Measurements from ENCODE around the gene SHD. TPM values are rescaled to one million over a fixed set of nuclear protein-coding genes. Genes with fewer than 3 reads are reported as not detected.

Gene SHD
- total RNA-seq, 1 donor from 2014 or later: not detected

- no peaks in the 10 kb centered on the region for H3K27me3 Mint-ChIP-seq (ENCODE audit: unreplicated experiment)
- H3K36me3 Mint-ChIP-seq (ENCODE audit: unreplicated experiment): peaks cover 15% of the 10 kb centered on the region
- no peaks in the 10 kb centered on the region for H3K4me1 Mint-ChIP-seq (ENCODE audit: unreplicated experiment)
- H3K27ac Mint-ChIP-seq (ENCODE audit: unreplicated experiment): no peak overlapping the region
- no peaks in the 10 kb centered on the region for H3K9me3 Mint-ChIP-seq (ENCODE audit: unreplicated experiment)
- TF ChIP-seq CTCF (IDR thresholded peaks at IDR 0.05): no peak
- DNase-seq (ENCODE audit: extremely low spot score, unreplicated experiment): no peak
- H3K4me3 Mint-ChIP-seq (ENCODE audit: unreplicated experiment): no peak overlapping the region
Observed at GRCh38 chr19:4264812-4265211, 14.3 kb upstream of the SHD start.

GRCh38 chr19:4266253-4267000 is 12.6 kb upstream of the SHD start:
- Mint-ChIP-seq H3K27me3 (ENCODE audit: unreplicated experiment) (no peaks in the 10 kb centered on the region), H3K4me3 (ENCODE audit: unreplicated experiment) (no peak overlapping the region), H3K27ac (ENCODE audit: unreplicated experiment) (no peak overlapping the region), H3K4me1 (ENCODE audit: unreplicated experiment) (no peaks in the 10 kb centered on the region), H3K9me3 (ENCODE audit: unreplicated experiment) (no peaks in the 10 kb centered on the region), H3K36me3 (ENCODE audit: unreplicated experiment) (peaks cover 14% of the 10 kb centered on the region)
- DNase-seq (ENCODE audit: extremely low spot score, unreplicated experiment): no peak
- TF ChIP-seq CTCF (IDR thresholded peaks at IDR 0.05): no peak

- Mint-ChIP-seq H3K27me3 (ENCODE audit: unreplicated experiment) (no peaks in the 10 kb centered on the region), H3K4me3 (ENCODE audit: unreplicated experiment) (no peak overlapping the region), H3K9me3 (ENCODE audit: unreplicated experiment) (no peaks in the 10 kb centered on the region), H3K36me3 (ENCODE audit: unreplicated experiment) (peaks cover 14% of the 10 kb centered on the region), H3K4me1 (ENCODE audit: unreplicated experiment) (no peaks in the 10 kb centered on the region), H3K27ac (ENCODE audit: unreplicated experiment) (no peak overlapping the region)
- TF ChIP-seq CTCF (IDR thresholded peaks at IDR 0.05): peak; percentile 77
- no peak for DNase-seq (ENCODE audit: extremely low spot score, unreplicated experiment)
Observed at GRCh38 chr19:4267101-4267900, 11.8 kb upstream of the SHD start.

- no peaks in the 10 kb centered on the region for H3K4me1 Mint-ChIP-seq (ENCODE audit: unreplicated experiment)
- DNase-seq (ENCODE audit: extremely low spot score, unreplicated experiment): no peak
- H3K27ac Mint-ChIP-seq (ENCODE audit: unreplicated experiment): no peak overlapping the region
- no peaks in the 10 kb centered on the region for H3K27me3 Mint-ChIP-seq (ENCODE audit: unreplicated experiment)
- no peak overlapping the region for H3K4me3 Mint-ChIP-seq (ENCODE audit: unreplicated experiment)
- no peak for TF ChIP-seq CTCF (IDR thresholded peaks at IDR 0.05)
- H3K9me3 Mint-ChIP-seq (ENCODE audit: unreplicated experiment): no peaks in the 10 kb centered on the region
- H3K36me3 Mint-ChIP-seq (ENCODE audit: unreplicated experiment): peaks cover 14% of the 10 kb centered on the region
Observed at GRCh38 chr19:4267901-4268815, 10.9 kb upstream of the SHD start.
